GM06990 (cell line): Measurements from ENCODE around the gene ACBD6.

ENCODE experiments used
- DNase-seq: peaks from one replicate; pipeline ENCODE4 v3.0.0-alpha.2; 2011; ENCODE audit not compliant: insufficient read length; ENCODE audit errors: extremely low read depth
- H3K27me3 ChIP-seq: replicated peaks from 2 replicates; pipeline ENCODE4 v1.6.0; 2011; ENCODE audit warnings: low read length; ENCODE audit not compliant: control insufficient read depth, insufficient read depth
- H3K36me3 ChIP-seq: 2 replicates; pipeline ENCODE4 v1.5.1; 2011; ENCODE audit warnings: low read length; ENCODE audit not compliant: control insufficient read depth, insufficient read depth
- H3K4me3 ChIP-seq: replicated peaks from 2 replicates; pipeline ENCODE4 v1.5.1; 2011; ENCODE audit warnings: low read depth, mild to moderate bottlenecking, control low read depth, low read length
- TF ChIP-seq, protein P1 (sequence below): IDR thresholded peaks from 2 replicates; pipeline ENCODE4 v1.5.1; 2011; ENCODE audit warnings: low read length, control low read depth, mild to moderate bottlenecking, inconsistent platforms; ENCODE audit not compliant: insufficient read depth, poor library complexity, severe bottlenecking

ACBD6 gene

DNA sequence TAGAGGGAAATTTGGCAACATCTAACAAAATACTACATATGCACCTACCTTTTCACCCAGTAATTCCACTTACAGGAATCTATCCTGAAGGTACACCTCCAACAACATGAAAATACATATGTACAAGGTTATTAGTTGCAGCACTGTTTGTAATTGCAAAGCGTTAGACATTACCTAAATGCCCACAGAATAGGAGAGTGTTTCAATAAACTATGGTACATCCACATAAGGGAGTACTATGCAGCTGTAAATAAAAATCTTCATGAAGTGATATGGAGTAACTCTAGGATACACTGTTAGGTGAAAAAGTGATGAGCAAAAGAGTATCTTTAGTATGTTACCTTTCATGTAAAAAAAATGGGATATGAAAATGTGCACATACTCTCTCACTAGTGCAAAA is 126.1 kb downstream of the ACBD6 start:
- DNase-seq: no peak
- TF ChIP-seq, protein P1, sequence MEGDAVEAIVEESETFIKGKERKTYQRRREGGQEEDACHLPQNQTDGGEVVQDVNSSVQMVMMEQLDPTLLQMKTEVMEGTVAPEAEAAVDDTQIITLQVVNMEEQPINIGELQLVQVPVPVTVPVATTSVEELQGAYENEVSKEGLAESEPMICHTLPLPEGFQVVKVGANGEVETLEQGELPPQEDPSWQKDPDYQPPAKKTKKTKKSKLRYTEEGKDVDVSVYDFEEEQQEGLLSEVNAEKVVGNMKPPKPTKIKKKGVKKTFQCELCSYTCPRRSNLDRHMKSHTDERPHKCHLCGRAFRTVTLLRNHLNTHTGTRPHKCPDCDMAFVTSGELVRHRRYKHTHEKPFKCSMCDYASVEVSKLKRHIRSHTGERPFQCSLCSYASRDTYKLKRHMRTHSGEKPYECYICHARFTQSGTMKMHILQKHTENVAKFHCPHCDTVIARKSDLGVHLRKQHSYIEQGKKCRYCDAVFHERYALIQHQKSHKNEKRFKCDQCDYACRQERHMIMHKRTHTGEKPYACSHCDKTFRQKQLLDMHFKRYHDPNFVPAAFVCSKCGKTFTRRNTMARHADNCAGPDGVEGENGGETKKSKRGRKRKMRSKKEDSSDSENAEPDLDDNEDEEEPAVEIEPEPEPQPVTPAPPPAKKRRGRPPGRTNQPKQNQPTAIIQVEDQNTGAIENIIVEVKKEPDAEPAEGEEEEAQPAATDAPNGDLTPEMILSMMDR: no peak
- Histone ChIP-seq H3K4me3 (no peak overlapping the region), H3K36me3 (no peaks in the 10 kb centered on the region; the same call in 1 of the 2 replicates), H3K27me3 (no peaks in the 10 kb centered on the region)

DNA sequence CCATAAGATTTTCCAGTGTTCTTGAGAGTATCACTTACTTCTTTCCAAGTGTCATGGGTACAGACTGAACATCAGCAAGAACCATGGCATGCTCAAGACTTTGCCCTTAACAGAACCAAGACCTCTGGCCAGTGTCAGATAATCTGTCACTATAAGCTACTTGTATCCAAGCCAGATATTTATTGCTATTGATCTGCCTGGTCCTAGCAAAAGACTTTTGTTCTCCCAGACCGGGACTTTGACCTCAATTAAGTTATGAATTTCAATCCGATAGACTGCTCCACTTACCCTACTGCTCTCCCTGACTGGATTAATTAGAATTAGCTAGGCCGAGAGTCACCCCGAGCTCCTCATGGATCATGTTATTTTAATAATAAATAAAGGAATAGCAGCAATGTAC is 129.6 kb downstream of the ACBD6 start:
- TF ChIP-seq, protein P1: no peak
- no peak overlapping the region for H3K4me3 ChIP-seq
- H3K27me3 ChIP-seq: no peaks in the 10 kb centered on the region
- DNase-seq: no peak
- no peaks in the 10 kb centered on the region for H3K36me3 ChIP-seq

DNA sequence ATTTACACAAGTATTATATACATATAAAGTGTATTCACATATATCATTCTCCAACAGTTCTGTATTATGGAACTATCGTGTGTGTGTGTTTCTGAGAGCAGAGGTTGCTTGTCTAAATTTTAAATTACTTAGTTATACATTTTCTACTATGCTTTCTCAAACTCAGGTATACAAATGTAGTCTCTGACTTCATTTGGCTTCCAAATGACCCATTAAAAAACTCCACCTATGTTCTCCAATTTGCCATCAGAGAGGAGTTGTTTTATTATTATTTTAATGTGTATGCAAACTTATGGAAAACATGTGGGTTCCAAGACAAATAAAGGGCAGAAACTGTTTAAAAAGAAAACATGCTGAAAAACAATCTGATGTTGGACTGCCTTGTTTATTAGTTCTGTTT is 131.8 kb downstream of the ACBD6 start:
- DNase-seq: no peak
- Histone ChIP-seq H3K27me3 (no peaks in the 10 kb centered on the region), H3K36me3 (no peaks in the 10 kb centered on the region), H3K4me3 (no peak overlapping the region)
- TF ChIP-seq, protein P1: no peak

DNA sequence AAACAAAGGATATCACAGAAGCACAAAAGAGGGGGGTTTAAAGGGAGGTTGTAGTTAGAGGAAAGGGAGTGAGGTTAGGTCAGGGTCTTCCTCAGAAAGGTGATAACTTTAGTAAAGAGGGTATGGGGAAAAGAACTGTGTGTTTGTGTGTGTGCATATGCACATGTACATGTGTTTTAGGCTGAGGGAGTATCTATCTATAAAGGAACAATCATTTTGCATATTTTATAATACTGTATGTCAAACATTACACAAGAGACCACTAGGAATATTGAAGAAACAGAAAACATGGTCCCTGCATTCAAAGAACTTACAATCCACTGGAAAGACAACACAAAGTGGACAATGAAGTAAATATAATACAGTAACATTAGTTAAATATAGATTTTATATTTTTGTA is 132.2 kb downstream of the ACBD6 start:
- H3K36me3 ChIP-seq: no peaks in the 10 kb centered on the region
- H3K27me3 ChIP-seq: no peaks in the 10 kb centered on the region
- no peak overlapping the region for H3K4me3 ChIP-seq
- TF ChIP-seq, protein P1: no peak
- DNase-seq: no peak

DNA sequence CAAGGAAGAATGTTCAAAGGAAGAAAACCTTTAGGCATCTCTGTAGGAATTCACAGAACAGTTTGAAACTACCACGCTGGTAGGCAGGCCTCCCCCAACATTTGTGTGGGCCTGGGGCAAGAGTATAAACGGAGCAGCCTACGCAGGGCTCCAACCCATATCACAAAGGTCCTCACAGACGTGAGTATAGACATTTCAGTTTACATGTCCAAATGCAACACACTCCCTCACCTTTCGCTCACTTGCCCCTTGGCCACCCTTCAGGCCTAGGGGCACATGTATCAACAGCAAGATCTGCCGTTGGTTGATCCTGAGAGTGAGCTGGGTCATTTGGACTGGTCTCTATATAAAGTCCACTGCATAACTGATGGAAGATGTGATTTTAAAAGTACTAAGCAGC is 133.3 kb downstream of the ACBD6 start:
- no peaks in the 10 kb centered on the region for H3K36me3 ChIP-seq
- TF ChIP-seq, protein P1: no peak
- H3K27me3 ChIP-seq: no peaks in the 10 kb centered on the region
- no peak for DNase-seq
- H3K4me3 ChIP-seq: no peak overlapping the region

DNA sequence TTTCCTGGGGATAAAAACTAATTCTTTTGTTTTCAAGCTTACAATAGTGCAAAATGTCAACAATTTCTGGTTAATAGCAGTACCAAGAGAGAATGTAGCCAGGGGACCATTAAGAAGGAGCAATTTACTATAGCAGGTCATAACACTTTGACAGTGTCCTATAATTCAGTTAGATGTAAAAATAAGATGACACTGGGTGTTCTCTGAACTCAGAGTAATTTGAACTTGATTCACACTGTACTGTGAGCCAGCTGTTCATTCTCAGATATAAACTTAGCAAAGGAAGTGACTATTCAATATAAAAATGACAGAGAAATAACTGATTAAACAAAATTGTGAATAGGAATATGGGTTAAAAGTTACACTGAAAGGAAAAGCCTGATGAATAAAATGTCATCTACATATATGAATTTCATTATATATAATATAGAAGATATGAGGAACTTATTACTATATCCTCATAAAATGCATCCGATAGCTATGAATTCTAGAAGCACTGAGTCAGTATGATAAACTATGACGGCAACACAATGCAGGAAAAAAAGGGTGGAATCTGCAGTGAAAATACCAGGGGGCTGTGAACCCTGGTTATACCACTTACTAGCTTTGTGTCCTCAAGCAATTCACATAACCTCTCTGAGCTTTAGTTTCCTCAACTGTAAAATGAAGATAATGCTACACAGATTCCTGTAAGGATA is 135.9 kb downstream of the ACBD6 start:
- H3K4me3 ChIP-seq: no peak overlapping the region
- TF ChIP-seq, protein P1: no peak
- H3K27me3 ChIP-seq: no peaks in the 10 kb centered on the region
- no peaks in the 10 kb centered on the region for H3K36me3 ChIP-seq
- no peak for DNase-seq
